Small intestine (tissue), 7 donors: ENCODE results near the gene TMEM198. TPM values are rescaled to one million over a fixed set of nuclear protein-coding genes. Genes with fewer than 3 reads are reported as not detected.

Experiments used
- DNase-seq, 2 donors: peaks; one replicate each; pipeline versions ENCODE4 v3.0.0 to v3.0.0-alpha.2; 2013
- FAIRE-seq: peaks from 2 replicates; lab custom pipeline; 2012; peaks lifted over from hg19 to GRCh38; lab: Jason Lieb, UNC
- H3K27ac ChIP-seq, 3 donors: one replicate each; pipeline ENCODE4 v1.5.1; 2013; ENCODE audit warnings: low read length in 2 of 3, mild to moderate bottlenecking in 2 of 3, control low read depth in 1 of 3, inconsistent platforms in 1 of 3, low read depth in 1 of 3, moderate library complexity in 1 of 3
- H3K27me3 ChIP-seq, 3 donors: one replicate each; pipeline ENCODE4 v1.6.1; 2013; ENCODE audit warnings: low read length in 3 of 3, inconsistent platforms in 1 of 3; ENCODE audit not compliant: control insufficient read depth in 3 of 3, insufficient read depth in 3 of 3
- H3K36me3 ChIP-seq, 3 donors: one replicate each; pipeline ENCODE4 v1.6.1; 2013; ENCODE audit warnings: low read length in 3 of 3, inconsistent platforms in 1 of 3, low read depth in 1 of 3, mild to moderate bottlenecking in 1 of 3, moderate library complexity in 1 of 3; ENCODE audit not compliant: control insufficient read depth in 3 of 3, insufficient read depth in 2 of 3
- H3K4me1 ChIP-seq, 3 donors: one replicate each; pipeline ENCODE4 v1.6.1; 2013; ENCODE audit warnings: low read length in 2 of 3, inconsistent platforms in 1 of 3, low read depth in 1 of 3, mild to moderate bottlenecking in 1 of 3, moderate library complexity in 1 of 3; ENCODE audit not compliant: control insufficient read depth in 3 of 3, insufficient read depth in 2 of 3
- H3K4me3 ChIP-seq, 3 donors: one replicate each; pipeline ENCODE4 v1.5.1; 2013; ENCODE audit warnings: low read length in 3 of 3, control low read depth in 1 of 3, inconsistent platforms in 1 of 3, low read depth in 1 of 3, mild to moderate bottlenecking in 1 of 3, moderate library complexity in 1 of 3
- H3K9me3 ChIP-seq, 2 donors: one replicate each; pipeline ENCODE4 v1.6.1; 2013; ENCODE audit warnings: low read depth in 1 of 2, low read length in 1 of 2; ENCODE audit not compliant: control insufficient read depth in 2 of 2, insufficient read depth in 1 of 2
- WGBS, 3 donors: extraction: QIAGEN DNeasy Blood & Tissue Kit; methylation state at CpG; one replicate each; pipeline ENCODE4 v1.1.7; 2013; 5-methylcytosine and 5-hydroxymethylcytosine counted together
- polyA plus RNA-seq, 4 donors: library from polyadenylated mRNA; stranded (reverse) in 3 of 4; unstranded in 1 of 4; fragments of 200-250 nt in 3 of 4; fragments of 120-200 nt in 1 of 4; gene quantifications; one replicate each; pipeline versions ENCODE4 v1.2.1 to v1.2.3, GENCODE V29; 2013
- donor health status: healthy with polysubstance abuse.
- donor health status: control.
- donor health status: control.
- donor health status: Bipolar disorder and iron deficiency.
- donor health status: healthy.

The TMEM198 gene
- polyA plus RNA-seq, 4 donors = 1.8 to 23.5 (median 14.8) TPM

DNA sequence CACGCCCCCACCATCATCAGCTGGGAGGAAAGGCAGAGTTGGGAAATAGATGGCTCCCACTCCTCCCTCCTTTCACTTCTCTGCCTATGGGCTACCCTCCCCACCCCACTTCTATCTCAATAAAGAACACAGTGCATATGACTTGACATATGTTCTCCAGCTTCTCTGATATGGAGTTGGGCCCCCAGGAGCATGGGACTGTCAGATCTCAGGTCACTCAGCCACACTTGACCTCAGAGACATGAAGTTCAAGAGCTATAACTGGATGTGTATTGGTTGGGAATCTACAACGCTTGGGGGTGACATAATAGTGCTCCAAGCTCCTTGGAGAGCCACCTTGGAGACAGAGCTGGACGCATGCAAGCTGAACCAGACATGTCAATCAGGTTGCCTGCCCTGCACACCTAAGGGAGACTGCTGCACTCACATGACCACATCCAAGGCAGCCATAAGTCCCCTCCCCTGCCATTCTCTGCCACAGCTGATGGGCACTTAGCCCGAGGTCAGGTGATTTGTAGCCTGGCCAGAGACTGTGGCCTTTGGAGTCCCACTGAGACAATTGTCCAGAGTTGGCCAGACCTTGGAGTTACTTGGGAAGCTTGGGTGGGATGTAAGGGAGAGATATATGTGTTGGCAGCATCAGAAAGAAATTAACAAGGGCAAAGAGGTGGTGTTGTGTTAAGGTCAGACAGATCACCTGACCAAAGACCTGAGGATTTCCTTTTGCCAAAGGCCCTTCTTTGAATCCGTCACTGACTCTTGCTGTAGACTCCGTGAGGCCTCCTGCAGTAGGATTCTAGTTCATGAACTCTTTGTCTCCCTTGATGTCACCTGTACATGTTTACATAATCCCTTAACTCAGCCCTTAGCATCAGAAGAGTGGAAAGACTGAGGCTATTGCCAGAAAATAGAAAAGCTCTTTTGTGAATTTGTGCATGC, 32.0 kb downstream of the TMEM198 start:
- H3K4me3 ChIP-seq = no peak overlapping the region
- DNase-seq (no peak), FAIRE-seq (no peak)
- H3K9me3 ChIP-seq = no peaks in the 10 kb centered on the region
- peaks cover 0 to 8% (median 2%) of the 10 kb centered on the region in 3 donors for H3K27me3 ChIP-seq
- H3K4me1 ChIP-seq = peaks cover 0 to 21% (median 0%) of the 10 kb centered on the region in 3 donors
- H3K36me3 ChIP-seq = no peaks in the 10 kb centered on the region
- WGBS, 3 donors = 78 to 83% (median 80%) methylated on average over 6 of the region's 6 CpGs
- H3K27ac ChIP-seq = no peak overlapping the region

DNA sequence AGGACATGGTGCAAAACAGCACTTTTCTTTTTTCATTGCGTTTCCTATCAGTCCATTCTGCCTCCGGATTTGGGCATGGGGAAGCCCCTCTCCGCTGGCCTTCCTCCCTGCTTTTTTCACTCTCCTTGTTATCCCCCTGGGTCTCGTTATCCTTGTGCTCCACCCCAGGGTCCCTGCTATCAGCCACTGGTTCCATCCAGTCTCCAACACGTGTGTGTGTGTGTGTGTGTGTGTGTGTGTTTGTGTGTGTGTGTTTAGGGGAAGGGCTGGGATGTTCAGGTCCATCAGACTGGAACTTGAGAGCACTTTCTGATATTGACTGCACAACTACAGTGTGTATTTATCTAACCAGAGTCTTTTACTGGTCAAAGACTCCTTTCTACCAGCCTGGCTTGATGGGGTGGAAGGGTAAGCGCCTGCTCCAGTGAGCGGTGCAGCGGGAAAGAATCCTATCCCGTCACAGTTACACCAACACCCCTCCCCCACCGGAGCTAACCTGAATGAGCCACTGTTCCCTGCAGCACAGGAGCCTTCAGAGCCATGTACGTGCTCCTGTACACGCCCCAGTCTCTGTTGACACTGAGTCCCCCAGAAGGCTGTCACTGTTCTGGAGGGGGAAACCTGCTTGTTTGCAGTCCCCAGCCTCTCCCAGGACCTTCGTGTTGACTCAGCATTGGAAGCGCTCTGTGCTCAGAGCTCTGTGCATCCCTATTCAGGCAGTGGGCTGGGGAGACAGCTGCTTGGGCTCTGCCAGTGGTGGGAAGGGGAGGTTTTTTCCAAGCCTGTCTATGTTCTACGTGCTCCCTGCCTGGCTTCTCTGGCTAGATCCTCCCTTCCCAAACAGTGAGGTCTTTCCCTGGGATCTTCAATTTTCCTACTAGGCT, 32.9 kb downstream of the TMEM198 start:
- Histone ChIP-seq H3K9me3 (no peaks in the 10 kb centered on the region), H3K4me1 (peaks cover 0 to 18% (median 0%) of the 10 kb centered on the region in 3 donors), H3K27ac (no peak overlapping the region), H3K4me3 (no peak overlapping the region), H3K27me3 (peaks cover 0 to 8% (median 2%) of the 10 kb centered on the region in 3 donors), H3K36me3 (no peaks in the 10 kb centered on the region)
- FAIRE-seq (no peak), DNase-seq (peak in 1 of 2 donors; percentile 80)
- 18 to 30% (median 30%) methylated on average over 15 of the region's 15 CpGs for WGBS, 3 donors

DNA sequence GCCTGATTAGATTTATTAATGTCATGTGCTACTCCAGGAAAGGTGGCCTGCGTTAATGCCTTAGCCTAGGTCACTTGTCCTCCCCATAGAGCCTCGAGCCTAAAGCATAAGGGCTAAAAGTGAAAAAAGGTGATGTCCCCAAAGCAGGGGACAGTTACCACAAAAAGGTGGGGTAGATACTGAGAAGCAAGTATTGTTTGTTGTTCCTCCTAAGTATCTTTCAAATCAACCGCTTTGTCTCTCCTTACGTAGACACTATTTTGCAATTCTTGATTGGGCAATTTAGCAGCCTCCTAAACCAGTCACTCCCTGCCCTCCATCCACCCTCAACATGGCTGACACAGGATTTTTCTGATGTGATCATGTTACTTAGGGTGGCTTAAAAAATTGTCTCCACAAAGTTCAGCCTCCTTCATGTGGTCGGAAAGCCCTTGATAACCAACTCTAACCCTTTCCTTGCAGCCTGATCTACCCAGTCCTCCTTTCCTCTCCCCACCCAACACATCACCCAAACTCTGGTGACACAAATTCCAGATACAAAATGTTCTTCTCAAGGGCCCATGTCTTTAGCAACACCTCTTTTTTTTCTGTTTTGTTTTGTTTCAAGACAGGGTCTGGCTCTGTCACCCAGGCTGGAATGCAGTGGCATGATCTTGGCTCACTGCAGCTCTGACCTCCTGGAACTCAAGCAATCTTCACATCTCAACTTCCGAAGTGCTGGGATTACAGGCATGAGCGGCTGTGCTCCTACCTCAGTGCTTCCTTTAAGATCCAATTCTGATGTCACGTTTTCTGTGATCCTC, 35.2 kb downstream of the TMEM198 start:
- WGBS, 3 donors = 76 to 80% (median 79%) methylated on average over 8 of the region's 8 CpGs
- Histone ChIP-seq H3K27ac (no peak overlapping the region), H3K27me3 (peaks cover 0 to 8% (median 2%) of the 10 kb centered on the region in 3 donors), H3K36me3 (no peaks in the 10 kb centered on the region), H3K4me3 (no peak overlapping the region), H3K4me1 (peaks cover 0 to 11% (median 0%) of the 10 kb centered on the region in 3 donors), H3K9me3 (no peaks in the 10 kb centered on the region)
- DNase-seq (no peak), FAIRE-seq (no peak)

DNA sequence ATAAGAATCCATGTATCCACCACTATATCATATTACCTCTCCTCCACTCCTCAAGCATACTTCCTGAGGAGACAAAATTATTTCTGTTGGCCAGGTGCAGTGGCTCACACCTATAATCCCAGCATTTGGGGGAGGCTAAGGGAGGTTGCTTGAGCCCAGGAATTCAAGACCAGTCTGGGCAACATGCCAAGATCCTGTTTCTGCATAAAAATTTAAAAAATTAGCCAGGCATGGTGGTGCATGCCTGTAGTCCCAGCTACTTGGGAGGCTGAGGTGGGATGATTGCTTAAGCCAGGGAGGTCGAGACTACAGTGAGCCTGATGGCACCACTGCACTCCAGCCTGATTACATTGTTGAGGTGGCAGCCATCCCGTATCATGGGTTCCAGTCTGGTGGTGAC, 37.5 kb downstream of the TMEM198 start:
- Histone ChIP-seq H3K4me3 (no peak overlapping the region), H3K27ac (no peak overlapping the region), H3K27me3 (peaks cover 0 to 5% (median 3%) of the 10 kb centered on the region in 3 donors), H3K4me1 (peaks cover 0 to 10% (median 0%) of the 10 kb centered on the region in 3 donors), H3K36me3 (no peaks in the 10 kb centered on the region), H3K9me3 (no peaks in the 10 kb centered on the region)
- FAIRE-seq (no peak), DNase-seq (no peak)
- WGBS, 3 donors = 66 to 78% (median 77%) methylated on average over 2 of the region's 2 CpGs

DNA sequence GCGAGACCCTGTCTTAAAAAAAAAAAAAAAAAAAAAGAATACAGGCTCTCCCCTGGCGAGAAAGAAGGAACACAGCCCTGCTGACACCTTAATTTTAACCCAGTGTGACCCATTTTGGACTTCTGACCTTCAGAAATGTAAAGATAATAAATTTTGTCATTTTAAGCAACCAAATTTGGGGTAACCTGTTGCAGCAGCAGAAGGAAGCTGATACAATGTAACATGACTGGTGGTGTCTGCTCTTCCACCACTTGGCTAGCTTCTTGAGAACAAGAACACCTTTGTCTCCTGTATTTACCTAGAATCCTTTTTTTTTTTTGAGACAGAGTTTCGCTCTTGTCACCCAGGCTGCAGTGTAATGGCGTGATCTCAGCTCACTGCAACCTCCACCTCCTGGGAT, 47.3 kb downstream of the TMEM198 start:
- no peak overlapping the region for H3K4me3 ChIP-seq
- peaks cover 0 to under 1% (median 0%) of the 10 kb centered on the region in 3 donors for H3K27me3 ChIP-seq
- whole genome bisulfite sequencing, 3 donors = 46 to 78% (median 59%) methylated on average over 4 of the region's 4 CpGs

DNA sequence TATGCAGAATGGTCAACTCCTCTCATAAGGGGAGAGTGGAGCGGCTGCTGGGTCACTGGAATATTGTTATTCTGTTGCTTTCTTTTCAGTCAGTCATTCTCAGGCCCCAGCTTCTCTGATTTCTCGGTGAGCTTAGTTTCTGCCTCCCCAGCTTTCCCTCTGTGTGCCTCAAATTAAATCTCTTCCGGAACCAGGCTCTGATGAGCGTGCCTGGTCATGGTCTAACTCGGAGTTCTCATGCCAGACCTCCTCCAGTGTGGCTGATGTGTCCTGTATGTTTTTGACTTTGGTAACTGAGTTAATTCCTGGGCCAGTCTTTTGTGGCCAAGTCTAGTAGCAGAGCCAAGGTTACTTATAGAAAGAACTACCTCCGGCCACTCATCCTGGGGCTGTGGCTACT, 48.9 kb downstream of the TMEM198 start:
- peaks cover 0 to 13% (median 0%) of the 10 kb centered on the region in 3 donors for H3K4me1 ChIP-seq
- no peak overlapping the region for H3K4me3 ChIP-seq
- no peak overlapping the region for H3K27ac ChIP-seq
- FAIRE-seq (no peak), DNase-seq (no peak)
- H3K27me3 ChIP-seq = no peaks in the 10 kb centered on the region
- no peaks in the 10 kb centered on the region for H3K9me3 ChIP-seq
- no peaks in the 10 kb centered on the region for H3K36me3 ChIP-seq
- 83 to 87% (median 87%) methylated on average over 6 of the region's 6 CpGs for WGBS, 3 donors

More for the DNA sequence above, 47.3 kb downstream of the TMEM198 start:
- Histone ChIP-seq H3K4me1 (peaks cover 0 to 7% (median 0%) of the 10 kb centered on the region in 3 donors), H3K27ac (no peak overlapping the region), H3K9me3 (no peaks in the 10 kb centered on the region), H3K36me3 (no peaks in the 10 kb centered on the region)
- FAIRE-seq = no peak
- no peak for DNase-seq

DNA sequence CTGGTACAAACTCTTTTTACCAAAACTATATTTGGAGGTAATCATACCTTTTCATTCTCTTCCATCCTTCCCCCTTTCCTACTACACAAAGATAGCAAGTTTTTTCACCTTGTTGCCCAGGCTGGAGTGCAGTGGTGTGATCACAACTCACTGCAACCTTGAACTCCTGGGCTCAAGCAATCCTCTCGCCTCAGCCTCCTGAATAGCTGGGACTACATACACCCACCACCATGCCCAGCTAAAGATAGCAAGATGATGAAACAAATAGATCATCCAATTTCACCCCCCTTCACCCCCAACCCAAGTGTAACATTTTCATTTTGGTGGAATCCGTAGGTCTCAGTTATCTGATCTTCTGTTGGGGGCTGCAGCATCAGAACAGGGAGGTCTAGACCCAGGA, 49.3 kb downstream of the TMEM198 start:
- no peak overlapping the region for H3K27ac ChIP-seq
- no peak overlapping the region for H3K4me3 ChIP-seq
- H3K9me3 ChIP-seq = no peaks in the 10 kb centered on the region
- H3K27me3 ChIP-seq = no peaks in the 10 kb centered on the region
- no peaks in the 10 kb centered on the region for H3K36me3 ChIP-seq
- DNase-seq = no peak
- FAIRE-seq = no peak
- H3K4me1 ChIP-seq = peaks cover 0 to 13% (median 0%) of the 10 kb centered on the region in 3 donors
- WGBS, 3 donors = 66 to 89% (median 80%) methylated on average over 2 of the region's 2 CpGs
